Esophagus squamous epithelium (tissue), 5 donors: ENCODE data around the gene NKAIN4. TPM values are rescaled to one million over a fixed set of nuclear protein-coding genes. Genes with fewer than 3 reads are reported as not detected.

Experiments used
- DNase-seq: peaks from one replicate; lab custom pipeline; 2025; lab: John Stamatoyannopoulos, UW
- H3K27ac ChIP-seq, 4 donors: fragments of 200-600 bp; sonication (generic); one replicate each; pipeline ENCODE4 v1.5.1; 2016 to 2019; ENCODE audit warnings: mild to moderate bottlenecking in 1 of 4
- H3K27me3 ChIP-seq, 4 donors: fragments of 200-600 bp; sonication (generic); 1 replicate in 3 of 4; 2 replicates in 1 of 4; pipeline versions ENCODE4 v1.5.1 to v1.6.0; 2017 to 2021; ENCODE audit warnings: antibody characterized with exemption in 1 of 4
- H3K36me3 ChIP-seq, 3 donors: fragments of 200-600 bp; sonication (generic); one replicate each; pipeline ENCODE4 v1.5.1; 2016 to 2019
- H3K4me1 ChIP-seq, 3 donors: fragments of 200-600 bp; sonication (generic); one replicate each; pipeline ENCODE4 v1.5.1; 2017 to 2019
- H3K4me3 ChIP-seq, 4 donors: fragments of 200-600 bp; sonication (generic); 1 replicate in 3 of 4; 2 replicates in 1 of 4; pipeline ENCODE4 v1.5.1; 2016 to 2019; ENCODE audit warnings: mild to moderate bottlenecking in 2 of 4, moderate library complexity in 1 of 4
- H3K9me3 ChIP-seq, 3 donors: fragments of 200-600 bp; sonication (generic); one replicate each; pipeline ENCODE4 v1.5.1; 2016 to 2019
- POLR2A ChIP-seq, 4 donors: fragments of 450-650 bp; IDR thresholded peaks; one replicate each; pipeline ENCODE4 v1.6.1; 2017; ENCODE audit warnings: antibody characterized with exemption in 4 of 4, mild to moderate bottlenecking in 4 of 4, moderate library complexity in 3 of 4
- WGBS, 2 donors: methylation state at CpG; one replicate each; pipeline ENCODE4 v1.1.5; 2018; 5-methylcytosine and 5-hydroxymethylcytosine counted together
- intact Hi-C: fragments of 100-400 bp; cut with DNase I; formaldehyde crosslinking; loops from one replicate; pipeline ENCODE4 v1.15.0; 2022
- total RNA-seq, 4 donors: library from RNA; depleted of rRNA; stranded (reverse); fragments of >200 nt; gene quantifications; one replicate each; pipeline ENCODE4 v1.1.0, GENCODE V29; 2016
- TF ChIP-seq, protein P1 (sequence below), 6 experiments: fragments of 450-650 bp in 4 of 6; fragments of 200-600 bp in 2 of 6; sonication (generic) in 2 of 6; IDR thresholded peaks; one replicate each; pipeline ENCODE4 v1.5.1; 2016 to 2019; ENCODE audit warnings: antibody characterized with exemption in 6 of 6, mild to moderate bottlenecking in 4 of 6, moderate library complexity in 4 of 6
- donor health status: DM: yes; HTN: yes; CAD: no.

The NKAIN4 gene
- total RNA-seq, 4 donors from 2014 or later = not detected

DNA sequence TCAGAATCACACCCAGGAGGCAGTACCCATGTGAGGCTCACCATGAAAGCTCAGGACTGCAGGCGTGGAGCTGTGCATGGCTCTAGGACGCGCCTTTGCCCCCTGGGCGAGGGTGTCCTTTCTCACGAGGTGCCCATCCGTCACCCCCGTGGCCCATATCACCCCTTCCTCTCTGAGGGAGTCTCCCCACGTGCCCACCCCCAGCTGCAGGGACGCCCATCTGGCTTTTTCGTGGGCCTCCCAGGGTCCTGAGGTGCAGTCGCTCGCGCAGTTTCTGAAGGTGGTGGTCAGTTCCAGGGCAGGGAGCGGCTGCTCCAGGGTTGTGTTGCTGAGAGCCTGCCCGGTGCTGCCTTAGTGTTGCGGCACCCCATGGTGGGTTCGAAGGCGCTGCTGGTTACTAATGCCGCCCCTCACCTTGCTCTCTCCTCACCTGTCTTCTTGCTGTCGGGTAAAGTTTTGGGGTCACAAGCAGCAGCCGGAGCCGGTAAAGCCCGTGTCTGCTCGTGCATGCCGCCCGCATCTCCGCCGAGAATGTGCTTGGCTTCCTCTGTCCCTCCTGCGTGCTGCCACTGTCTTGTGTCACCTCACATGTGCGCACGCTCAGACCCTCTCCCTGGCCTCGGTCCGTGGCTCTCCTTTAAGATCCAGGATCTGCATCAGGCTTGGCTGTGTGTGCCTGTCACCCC lies 29.3 kb upstream of the NKAIN4 start:
- no peak for DNase-seq
- Histone ChIP-seq H3K9me3 (no peaks in the 10 kb centered on the region), H3K27ac (no peak overlapping the region), H3K4me1 (no peaks in the 10 kb centered on the region), H3K4me3 (no peak overlapping the region), H3K27me3 (no peaks in the 10 kb centered on the region), H3K36me3 (peaks cover 37 to 100% (median 47%) of the 10 kb centered on the region in 3 donors)
- TF ChIP-seq, protein P1, sequence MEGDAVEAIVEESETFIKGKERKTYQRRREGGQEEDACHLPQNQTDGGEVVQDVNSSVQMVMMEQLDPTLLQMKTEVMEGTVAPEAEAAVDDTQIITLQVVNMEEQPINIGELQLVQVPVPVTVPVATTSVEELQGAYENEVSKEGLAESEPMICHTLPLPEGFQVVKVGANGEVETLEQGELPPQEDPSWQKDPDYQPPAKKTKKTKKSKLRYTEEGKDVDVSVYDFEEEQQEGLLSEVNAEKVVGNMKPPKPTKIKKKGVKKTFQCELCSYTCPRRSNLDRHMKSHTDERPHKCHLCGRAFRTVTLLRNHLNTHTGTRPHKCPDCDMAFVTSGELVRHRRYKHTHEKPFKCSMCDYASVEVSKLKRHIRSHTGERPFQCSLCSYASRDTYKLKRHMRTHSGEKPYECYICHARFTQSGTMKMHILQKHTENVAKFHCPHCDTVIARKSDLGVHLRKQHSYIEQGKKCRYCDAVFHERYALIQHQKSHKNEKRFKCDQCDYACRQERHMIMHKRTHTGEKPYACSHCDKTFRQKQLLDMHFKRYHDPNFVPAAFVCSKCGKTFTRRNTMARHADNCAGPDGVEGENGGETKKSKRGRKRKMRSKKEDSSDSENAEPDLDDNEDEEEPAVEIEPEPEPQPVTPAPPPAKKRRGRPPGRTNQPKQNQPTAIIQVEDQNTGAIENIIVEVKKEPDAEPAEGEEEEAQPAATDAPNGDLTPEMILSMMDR (IDR thresholded peaks at IDR 0.05) = no peak
- no peak for TF ChIP-seq POLR2A (IDR thresholded peaks at IDR 0.05)
- intact Hi-C loops = no loop called here
- 87 to 97% methylated on average over 17 to 22 of the region's 33 CpGs for WGBS, 2 donors

DNA sequence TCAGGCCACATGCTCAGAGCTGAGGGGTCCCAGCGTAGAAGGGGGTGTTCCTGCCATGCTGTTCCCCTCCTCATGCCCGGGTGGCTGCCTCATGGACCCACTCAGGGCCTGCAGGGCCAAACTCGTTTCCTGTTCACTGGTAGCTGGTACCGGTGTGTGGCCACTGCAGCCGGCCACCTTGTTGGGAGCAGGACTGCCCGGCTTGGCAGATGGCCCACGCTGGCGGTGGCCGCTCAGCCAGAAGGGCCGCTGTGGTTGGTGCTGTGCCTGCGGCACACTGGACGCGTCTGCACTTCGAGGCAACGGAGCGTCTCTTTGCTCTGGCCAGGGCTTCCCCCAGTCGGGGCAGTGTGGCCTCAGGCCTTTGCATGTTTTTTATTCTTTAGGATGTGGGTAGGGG lies 28.7 kb upstream of the NKAIN4 start:
- H3K4me1 ChIP-seq = no peaks in the 10 kb centered on the region
- no peaks in the 10 kb centered on the region for H3K27me3 ChIP-seq
- no peak overlapping the region for H3K4me3 ChIP-seq
- no peak for TF ChIP-seq POLR2A (IDR thresholded peaks at IDR 0.05)
- TF ChIP-seq, protein P1 (IDR thresholded peaks at IDR 0.05) = no peak
- H3K9me3 ChIP-seq = no peaks in the 10 kb centered on the region
- DNase-seq = no peak
- peaks cover 39 to 100% (median 44%) of the 10 kb centered on the region in 3 donors for H3K36me3 ChIP-seq
- 100% methylated on average over 2 of the region's 17 CpGs; no CpG with 5 or more reads in 1 of the 2 donors for WGBS, 2 donors
- intact Hi-C loops = no loop called here
- H3K27ac ChIP-seq = no peak overlapping the region

DNA sequence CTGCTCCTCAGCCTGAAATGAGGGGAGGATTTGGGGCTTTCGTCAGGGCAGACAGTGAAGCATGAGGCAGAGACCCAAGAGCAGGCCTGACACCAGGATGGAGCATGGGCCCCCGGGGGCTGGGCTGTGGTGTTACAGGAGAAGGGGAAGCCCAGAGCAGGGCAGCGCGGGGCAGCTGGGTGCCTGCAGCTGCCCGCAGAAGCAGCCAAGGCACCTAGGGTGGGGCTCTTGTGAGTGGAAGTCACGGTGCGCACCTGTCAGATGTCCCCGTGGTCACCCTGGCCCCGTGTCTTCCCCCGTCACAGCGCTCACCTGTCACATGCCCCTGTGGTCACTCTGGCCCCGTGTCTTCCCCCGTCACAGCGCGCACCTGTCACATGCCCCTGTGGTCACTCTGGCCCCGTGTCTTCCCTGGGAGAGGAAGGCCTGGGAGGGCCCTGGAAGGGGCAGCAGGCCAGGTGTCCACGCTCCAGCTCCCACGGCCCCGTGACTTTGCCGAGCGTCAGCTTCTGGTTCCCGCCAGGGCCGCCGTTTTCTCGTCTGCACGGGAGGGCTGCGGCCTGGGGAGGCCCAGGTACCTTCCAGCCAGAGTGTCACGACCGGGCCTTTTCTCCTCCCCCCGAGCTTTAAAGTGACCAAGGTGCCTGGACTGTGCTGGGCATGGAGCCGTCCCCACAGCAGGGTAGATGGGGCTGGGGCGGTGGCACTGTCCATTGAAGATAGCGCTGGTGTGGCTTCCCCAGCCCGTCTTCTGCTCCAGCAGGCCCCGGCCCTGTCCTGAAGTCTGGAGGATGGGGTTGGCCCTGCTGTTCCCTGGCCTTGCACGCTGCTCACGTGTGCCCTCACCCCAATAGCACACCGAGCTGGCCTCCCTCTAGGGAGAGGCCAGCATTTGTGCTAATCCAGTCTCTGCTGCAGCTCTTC lies 27.7 kb upstream of the NKAIN4 start:
- H3K4me3 ChIP-seq = no peak overlapping the region
- DNase-seq = no peak
- H3K27me3 ChIP-seq = no peaks in the 10 kb centered on the region
- peaks cover 39 to 100% (median 48%) of the 10 kb centered on the region in 3 donors for H3K36me3 ChIP-seq
- H3K27ac ChIP-seq = no peak overlapping the region
- no peaks in the 10 kb centered on the region for H3K4me1 ChIP-seq
- TF ChIP-seq POLR2A (IDR thresholded peaks at IDR 0.05) = no peak
- TF ChIP-seq, protein P1 (IDR thresholded peaks at IDR 0.05) = no peak
- WGBS, 2 donors = 93 to 100% methylated on average over 1 to 13 of the region's 38 CpGs
- intact Hi-C loops = no loop called here
- no peaks in the 10 kb centered on the region for H3K9me3 ChIP-seq

DNA sequence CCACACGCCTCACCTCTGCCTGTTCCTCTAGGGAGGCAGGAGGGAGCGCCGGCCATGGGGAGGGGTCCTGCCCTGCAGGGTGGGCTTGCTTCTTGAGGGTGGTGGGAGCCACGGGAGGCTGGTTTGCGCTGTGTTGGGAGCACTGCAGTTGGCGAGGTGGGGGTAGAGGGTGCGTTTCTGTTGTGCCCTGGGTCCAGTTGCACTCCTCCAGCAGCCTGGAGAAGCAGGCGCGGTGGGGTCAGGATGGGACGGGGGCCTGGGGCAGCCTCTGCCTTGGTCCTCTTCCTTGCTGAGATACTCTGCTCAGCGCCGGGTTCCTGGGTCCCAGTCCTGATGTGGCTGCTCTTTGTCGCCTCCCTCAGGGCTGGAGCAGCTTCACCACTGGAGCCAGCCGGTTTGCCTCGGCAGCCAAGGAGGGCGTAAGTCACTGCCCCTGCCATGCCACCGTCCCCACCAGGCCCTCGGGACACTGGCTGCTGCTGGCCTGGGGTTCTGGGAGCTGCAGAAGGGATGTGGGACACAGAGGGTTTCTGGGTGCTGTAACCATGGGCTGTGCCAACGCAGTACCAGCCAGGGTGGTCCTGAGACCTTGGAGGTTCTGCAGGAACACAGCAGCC lies 26.8 kb upstream of the NKAIN4 start:
- intact Hi-C loops = no loop called here
- Histone ChIP-seq H3K9me3 (no peaks in the 10 kb centered on the region), H3K36me3 (peaks cover 32 to 100% (median 47%) of the 10 kb centered on the region in 3 donors), H3K27me3 (no peaks in the 10 kb centered on the region), H3K4me3 (no peak overlapping the region), H3K27ac (no peak overlapping the region), H3K4me1 (no peaks in the 10 kb centered on the region)
- 83 to 86% methylated on average over 1 to 5 of the region's 19 CpGs for WGBS, 2 donors
- no peak for TF ChIP-seq POLR2A (IDR thresholded peaks at IDR 0.05)
- TF ChIP-seq, protein P1 (IDR thresholded peaks at IDR 0.05) = peak in 1 of 6 experiments; percentile 29
- DNase-seq = no peak
